Peyer's patch (tissue), 4 donors: ENCODE measurements around the gene TNFSF12. TPM values are rescaled to one million over a fixed set of nuclear protein-coding genes. Genes with fewer than 3 reads are reported as not detected.

ENCODE experiments used
- DNase-seq, 3 donors: peaks; one replicate each; pipeline ENCODE4 v3.0.0-alpha.2; 2017 to 2019
- H3K27ac ChIP-seq, 4 donors: fragments of 200-600 bp; sonication (generic); one replicate each; pipeline ENCODE4 v1.5.1; 2016 to 2019
- H3K27me3 ChIP-seq, 2 donors: fragments of 200-600 bp; sonication (generic); one replicate each; pipeline ENCODE4 v1.5.1; 2019
- H3K36me3 ChIP-seq, 3 donors: fragments of 200-600 bp; sonication (generic); one replicate each; pipeline ENCODE4 v1.5.1; 2016 to 2019
- H3K4me1 ChIP-seq, 4 donors: fragments of 200-600 bp; sonication (generic); one replicate each; pipeline ENCODE4 v1.5.1; 2016 to 2019
- H3K4me3 ChIP-seq, 4 donors: fragments of 200-600 bp; sonication (generic); 1 replicate in 3 of 4; 2 replicates in 1 of 4; pipeline ENCODE4 v1.5.1; 2016 to 2019; ENCODE audit warnings: mild to moderate bottlenecking in 1 of 4
- H3K9me3 ChIP-seq, 4 donors: fragments of 200-600 bp; sonication (generic); one replicate each; pipeline ENCODE4 v1.5.1; 2016 to 2019; ENCODE audit warnings: mild to moderate bottlenecking in 1 of 4
- CTCF ChIP-seq, 6 experiments: fragments of 450-650 bp in 4 of 6; fragments of 200-600 bp in 2 of 6; sonication (generic) in 1 of 6; IDR thresholded peaks; one replicate each; pipeline ENCODE4 v1.5.1; 2017 to 2019; ENCODE audit warnings: antibody characterized with exemption in 6 of 6, mild to moderate bottlenecking in 3 of 6, moderate library complexity in 1 of 6
- POLR2A ChIP-seq, 2 donors: fragments of 450-650 bp; IDR thresholded peaks; one replicate each; pipeline ENCODE4 v1.5.1; 2017; ENCODE audit warnings: antibody characterized with exemption in 2 of 2, mild to moderate bottlenecking in 2 of 2, moderate library complexity in 2 of 2
- total RNA-seq, 4 donors: library from RNA; depleted of rRNA; stranded (reverse); fragments of >200 nt; gene quantifications; one replicate each; pipeline ENCODE4 v1.1.0, GENCODE V29; 2016

Gene TNFSF12
- total RNA-seq, 4 donors from 2014 or later, result 7.6 to 58.6 (median 15.2) TPM

GRCh38 chr17:7503521-7503920, 45.3 kb upstream of the TNFSF12 start:
- Histone ChIP-seq H3K4me1 (no peaks in the 10 kb centered on the region), H3K9me3 (no peaks in the 10 kb centered on the region), H3K27ac (no peak overlapping the region), H3K36me3 (peaks cover 3 to 100% (median 3%) of the 10 kb centered on the region in 3 donors), H3K27me3 (no peaks in the 10 kb centered on the region), H3K4me3 (no peak overlapping the region)
- TF ChIP-seq CTCF (IDR thresholded peaks at IDR 0.05) (no peak), POLR2A (IDR thresholded peaks at IDR 0.05) (no peak)
- DNase-seq, result no peak

- Histone ChIP-seq H3K4me1 (no peaks in the 10 kb centered on the region), H3K27ac (no peak overlapping the region), H3K27me3 (no peaks in the 10 kb centered on the region), H3K4me3 (no peak overlapping the region), H3K9me3 (no peaks in the 10 kb centered on the region), H3K36me3 (peaks cover 0 to 100% (median 3%) of the 10 kb centered on the region in 3 donors)
- DNase-seq, result peak in 1 of 3 donors; percentile 27
- TF ChIP-seq CTCF (IDR thresholded peaks at IDR 0.05), result no peak
- TF ChIP-seq POLR2A (IDR thresholded peaks at IDR 0.05), result no peak
Measured at GRCh38 chr17:7508145-7508544, 40.7 kb upstream of the TNFSF12 start.

GRCh38 chr17:7508846-7509245, 40.0 kb upstream of the TNFSF12 start:
- TF ChIP-seq CTCF (IDR thresholded peaks at IDR 0.05) (no peak), POLR2A (IDR thresholded peaks at IDR 0.05) (no peak)
- Histone ChIP-seq H3K27ac (no peak overlapping the region), H3K4me1 (no peaks in the 10 kb centered on the region), H3K27me3 (no peaks in the 10 kb centered on the region), H3K4me3 (no peak overlapping the region), H3K36me3 (peaks cover 0 to 100% (median under 1%) of the 10 kb centered on the region in 3 donors), H3K9me3 (no peaks in the 10 kb centered on the region)
- peak in 1 of 3 donors; percentile 30 for DNase-seq

GRCh38 chr17:7509937-7510336, 38.9 kb upstream of the TNFSF12 start:
- TF ChIP-seq POLR2A (IDR thresholded peaks at IDR 0.05) (no peak), CTCF (IDR thresholded peaks at IDR 0.05) (no peak)
- no peaks in the 10 kb centered on the region for H3K9me3 ChIP-seq
- no peaks in the 10 kb centered on the region for H3K27me3 ChIP-seq
- H3K36me3 ChIP-seq, result peaks cover 0 to 95% (median 0%) of the 10 kb centered on the region in 3 donors
- DNase-seq, result peak in 1 of 3 donors; percentile 41
- no peak overlapping the region for H3K4me3 ChIP-seq
- no peaks in the 10 kb centered on the region for H3K4me1 ChIP-seq
- no peak overlapping the region for H3K27ac ChIP-seq

GRCh38 chr17:7511108-7511507, 37.8 kb upstream of the TNFSF12 start:
- TF ChIP-seq CTCF (IDR thresholded peaks at IDR 0.05) (no peak), POLR2A (IDR thresholded peaks at IDR 0.05) (no peak)
- Histone ChIP-seq H3K36me3 (peaks cover 0 to 83% (median 0%) of the 10 kb centered on the region in 3 donors), H3K4me1 (peaks cover 0 to 7% (median 0%) of the 10 kb centered on the region in 4 donors), H3K27me3 (no peaks in the 10 kb centered on the region), H3K27ac (no peak overlapping the region), H3K9me3 (no peaks in the 10 kb centered on the region), H3K4me3 (no peak overlapping the region)
- peak in 1 of 3 donors; percentile 34 for DNase-seq

GRCh38 chr17:7512105-7512504, 36.8 kb upstream of the TNFSF12 start:
- peaks cover 0 to 73% (median 0%) of the 10 kb centered on the region in 3 donors for H3K36me3 ChIP-seq
- no peak for TF ChIP-seq POLR2A (IDR thresholded peaks at IDR 0.05)
- TF ChIP-seq CTCF (IDR thresholded peaks at IDR 0.05), result no peak

More at GRCh38 chr17:7512105-7512504, 36.8 kb upstream of the TNFSF12 start:
- Histone ChIP-seq H3K4me3 (no peak overlapping the region), H3K27me3 (no peaks in the 10 kb centered on the region), H3K4me1 (peaks cover 0 to 7% (median 0%) of the 10 kb centered on the region in 4 donors), H3K9me3 (no peaks in the 10 kb centered on the region), H3K27ac (no peak overlapping the region)
- DNase-seq, result no peak
